K562 (cell line): Measurements from ENCODE around the gene FAM228A. TPM values are rescaled to one million over a fixed set of nuclear protein-coding genes. Genes with fewer than 3 reads are reported as not detected.

Experiments
- ATAC-seq: fragments of 200-7000 bp; cut with Tn5 transposase; 3 replicates; pipeline ENCODE4 v1.9.1; 2020; ENCODE audit warnings: moderate library complexity
- BruUV-seq: library from RNA; stranded (reverse); fragments of 400-500 nt; replicated peaks from 2 replicates; lab custom pipeline; 2021; lab: Mats Ljungman, UMichigan
- CTCF ChIA-PET: fragments of 300-600 bp; formaldehyde crosslinking; extraction: SDS; loops from one replicate; lab custom pipeline; 2021; ENCODE audit warnings: low intra/inter-chr PET ratio; lab: Yijun Ruan, JAX
- POLR2A ChIA-PET: fragments of 300-600, 350-650 bp; sonication (Branson Sonifier 250); formaldehyde crosslinking; extraction: SDS; loops from one replicate; lab custom pipeline; 2021; ENCODE audit warnings: antibody characterized with exemption, inconsistent platforms; lab: Yijun Ruan, JAX
- DNase-seq, 4 experiments: peaks; one replicate each; pipeline versions ENCODE4 v3.0.0 to v3.0.0-alpha.2; 2011 to 2018; ENCODE audit warnings: low spot score in 3 of 4, mixed read lengths in 3 of 4; ENCODE audit errors: extremely low read depth in 1 of 4
- FAIRE-seq: peaks from 2 replicates; lab custom pipeline; 2011; peaks lifted over from hg19 to GRCh38; lab: Jason Lieb, UNC
- H2AFZ ChIP-seq: 2 replicates; pipeline ENCODE4 v1.6.0; 2011; ENCODE audit warnings: low read depth, low read length, control low read depth, inconsistent platforms
- H3K27ac ChIP-seq: fragments of 200-600 bp; 3 replicates; pipeline ENCODE4 v1.8.0; 2011; ENCODE audit warnings: low read depth, mild to moderate bottlenecking, control low read depth, inconsistent platforms, low read length, moderate library complexity, mixed read lengths; ENCODE audit errors: extremely low read depth
- H3K27me3 ChIP-seq, 2 experiments: fragments of 300-600 bp in 1 of 2; 2 replicates in 1 of 2; 3 replicates in 1 of 2; pipeline versions ENCODE4 v1.6.0 to v1.8.0; 2011; ENCODE audit warnings: inconsistent platforms in 2 of 2, low read length in 2 of 2, mild to moderate bottlenecking in 1 of 2, mixed read lengths in 1 of 2, moderate library complexity in 1 of 2; ENCODE audit not compliant: control insufficient read depth in 2 of 2, insufficient read depth in 2 of 2
- H3K36me3 ChIP-seq: fragments of 300-600 bp; 3 replicates; pipeline ENCODE4 v1.8.0; 2011; ENCODE audit warnings: mild to moderate bottlenecking, low read length, inconsistent platforms; ENCODE audit not compliant: control insufficient read depth, insufficient read depth
- H3K4me1 ChIP-seq, 2 experiments: fragments of 200-600 bp in 1 of 2; replicated peaks in 1 of 2; 2 replicates in 1 of 2; 3 replicates in 1 of 2; pipeline versions ENCODE4 v1.5.1 to v1.8.0; 2011; ENCODE audit warnings: inconsistent platforms in 2 of 2, low read length in 2 of 2, mild to moderate bottlenecking in 1 of 2, mixed read lengths in 1 of 2, moderate library complexity in 1 of 2; ENCODE audit not compliant: control insufficient read depth in 2 of 2, insufficient read depth in 2 of 2
- H3K4me2 ChIP-seq: 2 replicates; pipeline ENCODE4 v1.6.1; 2011; ENCODE audit warnings: low read length, control low read depth, inconsistent platforms, mixed read lengths; ENCODE audit not compliant: insufficient read depth
- H3K4me3 ChIP-seq: fragments of 200-600 bp; sonication (generic), shearing (Covaris generic); 2 replicates; pipeline ENCODE4 v1.5.1; 2016; ENCODE audit warnings: control low read depth, inconsistent platforms
- H3K79me2 ChIP-seq: fragments of 200-600 bp; 3 replicates; pipeline ENCODE4 v1.8.0; 2011; ENCODE audit warnings: low read length, inconsistent platforms; ENCODE audit not compliant: control insufficient read depth, insufficient read depth
- H3K9ac ChIP-seq, 2 experiments: 2 replicates each; pipeline versions ENCODE4 v1.6.0 to v1.6.1; 2011; ENCODE audit warnings: low read depth in 2 of 2, low read length in 2 of 2, control low read depth in 1 of 2, inconsistent platforms in 1 of 2, mild to moderate bottlenecking in 1 of 2, mixed read lengths in 1 of 2; ENCODE audit not compliant: insufficient read depth in 1 of 2
- H3K9me1 ChIP-seq: one replicate; pipeline ENCODE4 v1.6.0; 2011; ENCODE audit warnings: inconsistent platforms, mild to moderate bottlenecking, low read length, moderate library complexity; ENCODE audit not compliant: control insufficient read depth, insufficient read depth
- H3K9me3 ChIP-seq: replicated peaks from 2 replicates; pipeline ENCODE4 v1.5.1; 2011; ENCODE audit warnings: low read depth, low read length, inconsistent platforms; ENCODE audit not compliant: control insufficient read depth, insufficient read depth
- H4K20me1 ChIP-seq: replicated peaks from 2 replicates; pipeline ENCODE4 v1.6.1; 2011; ENCODE audit warnings: low read length, inconsistent platforms, mixed read lengths; ENCODE audit not compliant: control insufficient read depth, insufficient read depth
- ATF4 ChIP-seq: fragments of 450-650 bp; formaldehyde crosslinking; IDR thresholded peaks from 2 replicates; pipeline ENCODE4 v1.4.0; 2022; ENCODE audit warnings: mild to moderate bottlenecking, moderate library complexity
- CEBPG ChIP-seq, 3 experiments: fragments of 200-800 bp in 1 of 3; sonication (Bioruptor generic) in 1 of 3; sonication (generic) in 1 of 3; formaldehyde crosslinking in 1 of 3; IDR thresholded peaks in 2 of 3; conservative IDR thresholded peaks in 1 of 3; 2 replicates each; pipeline versions ENCODE4 v1.6.1 to v1.8.0; 2016 to 2022; ENCODE audit warnings: missing compliant biosample characterization in 2 of 3, missing genetic modification characterization in 2 of 3, mild to moderate bottlenecking in 1 of 3, missing genetic modification reagents in 1 of 3
- NFE2 ChIP-seq: IDR thresholded peaks from 2 replicates; pipeline ENCODE4 v1.6.1; 2014; ENCODE audit warnings: antibody characterized with exemption, low read depth
- PHF8 ChIP-seq: fragments of 200-600 bp; sonication (generic); IDR thresholded peaks from 2 replicates; pipeline ENCODE4 v1.6.1; 2012; ENCODE audit warnings: mixed run types, mild to moderate bottlenecking, inconsistent platforms, low read length, moderate library complexity, borderline replicate concordance
- SRSF9 ChIP-seq: fragments of 200-400 bp; formaldehyde crosslinking; IDR thresholded peaks from 2 replicates; pipeline ENCODE4 v1.6.1; 2017; ENCODE audit warnings: low read depth, low read length, borderline replicate concordance
- USF1 ChIP-seq: sonication (generic); formaldehyde crosslinking; IDR thresholded peaks from 2 replicates; pipeline ENCODE4 v1.9.0; 2022; ENCODE audit warnings: mild to moderate bottlenecking, missing genetic modification reagents
- ZBTB33 ChIP-seq: sonication (generic); formaldehyde crosslinking; IDR thresholded peaks from 2 replicates; pipeline ENCODE4 v1.8.1; 2023; ENCODE audit warnings: mild to moderate bottlenecking, missing genetic modification reagents
- ZSCAN32 ChIP-seq: fragments of 450-650 bp; formaldehyde crosslinking; IDR thresholded peaks from 2 replicates; pipeline ENCODE4 v1.4.0; 2020; ENCODE audit warnings: mild to moderate bottlenecking, moderate library complexity
- WGBS: fragments of 100-300 bp; shearing (Covaris generic); methylation state at CpG from one replicate; pipeline ENCODE4 v1.1.6; 2016; ENCODE audit warnings: low coverage, mixed read lengths; ENCODE audit not compliant: insufficient coverage; ENCODE audit errors: missing lambda C conversion rate; 5-methylcytosine and 5-hydroxymethylcytosine counted together
- in situ Hi-C: fragments of 300-500 bp; cut with MboI; formaldehyde crosslinking; loops from 4 replicates; pipeline ENCODE4 v1.15.0; 2018; ENCODE audit warnings: inconsistent platforms, mixed read lengths
- intact Hi-C: fragments of 100-400 bp; cut with micrococcal nuclease; formaldehyde crosslinking; loops from 2 replicates; pipeline ENCODE4 v1.14.2; 2022
- polyA plus RNA-seq, 8 experiments: library from polyadenylated mRNA; depleted of rRNA in 4 of 8; stranded (reverse) in 5 of 8; unstranded in 3 of 8; fragments of >200 nt; fragmentation: Nextera tagmentation in 2 of 8; fragmentation: Illumina TruSeq in 1 of 8; extraction: Ambion mirVana in 2 of 8; extraction: Trizol in 1 of 8; gene quantifications; 2 replicates each; pipeline versions ENCODE4 v1.2.1 to v1.2.3, GENCODE V29; 2011 to 2014; ENCODE audit warnings: inconsistent platforms in 1 of 8, missing spikeins in 1 of 8
- total RNA-seq, 7 experiments: library from RNA; depleted of rRNA in 6 of 7; stranded (reverse); fragments of >200 nt in 6 of 7; fragmentation: Illumina TruSeq in 2 of 7; extraction: Trizol in 2 of 7; gene quantifications; 2 replicates each; pipeline versions ENCODE4 v1.2.1 to v1.2.3, GENCODE V29; 2011 to 2021; ENCODE audit warnings: low replicate concordance in 1 of 7

The FAM228A gene
- total and polyA plus RNA-seq, 9 of the 15 experiments (the other 6 are each of a cell fraction or from before 2014, with no cell fraction given) = not detected

- intact Hi-C loops (no loop called here), in situ Hi-C loops (no loop called here)
- peak; percentile 68 for ATAC-seq
- Histone ChIP-seq H4K20me1 (no peaks in the 10 kb centered on the region), H3K36me3 (no peaks in the 10 kb centered on the region), H3K9me3 (no peaks in the 10 kb centered on the region), H3K27me3 (peaks cover 0 to 3% of the 10 kb centered on the region in 2 experiments; a peak in 1 of 5 replicates), H3K4me3 (no peak overlapping the region), H3K9me1 (no peaks in the 10 kb centered on the region), H3K79me2 (no peaks in the 10 kb centered on the region), H3K4me2 (0 out of 2 replicates have a peak overlapping the region, but pooled peaks have one; percentile 36), H3K9ac (no peak overlapping the region), H3K4me1 (peaks cover 0 to 11% of the 10 kb centered on the region in 2 experiments; a peak in 3 of 5 replicates), H3K27ac (no peak overlapping the region)
- CTCF ChIA-PET = no interaction called here
- POLR2A ChIA-PET = no interaction called here
- FAIRE-seq = no peak
- WGBS = 59% methylated on average over 6 of the region's 7 CpGs
- DNase-seq = no peak
- 0 out of 2 replicates have a peak, but pooled peaks have one; percentile 10 for TF ChIP-seq USF1
- TF ChIP-seq ATF4 (CRISPR knock-in tag) = peak; percentile 73
- peak; percentile 90 for TF ChIP-seq ZBTB33 (CRISPR knock-in tag)
- TF ChIP-seq ZSCAN32 = 0 out of 2 replicates have a peak, but pooled peaks have one; percentile 50
- 0 out of 2 replicates have a peak, but pooled peaks have one; percentile 1 for TF ChIP-seq NFE2
- TF ChIP-seq PHF8 = no peak
- peak; percentile 55; the same call in 1 of the 2 replicates for TF ChIP-seq CEBPG (CRISPR knock-in tag; IDR thresholded peaks at IDR 0.05)
- peak in 1 of 2 experiments; percentile 77; a peak in 3 of 4 replicates for TF ChIP-seq CEBPG (tag; conservative IDR thresholded peaks at IDR 0.05 in 1 of 2, IDR thresholded peaks at IDR 0.05 in 1 of 2)
- no peak for TF ChIP-seq SRSF9
- TF ChIP-seq, all 486 proteins: peak for 6
- peak overlapping the region; percentile 74 for H2AFZ ChIP-seq
- BruUV-seq = no TSS peak
Observed at GRCh38 chr2:24182507-24182906, 7.7 kb downstream of the FAM228A start.
